Middle frontal gyrus (tissue), 1 donor: ENCODE results near the gene REG1B.
"Not testable (repeated sequence)": the region's sequence is repeated elsewhere in the genome, so short reads cannot be mapped to it uniquely, and the experiment has no call there.

ENCODE experiments used
- DNase-seq: peaks from one replicate; pipeline ENCODE4 v3.0.0-alpha.2; 2015; ENCODE audit warnings: low spot score; ENCODE audit errors: extremely low spot score

REG1B gene

GRCh38 chr2:79084495-79085135 is 3.2 kb downstream of the REG1B start:
- no peak for DNase-seq

GRCh38 chr2:79083597-79084251 is 4.1 kb downstream of the REG1B start:
- DNase-seq = no peak

GRCh38 chr2:79082987-79083386 is 4.8 kb downstream of the REG1B start:
- no peak for DNase-seq

DNA sequence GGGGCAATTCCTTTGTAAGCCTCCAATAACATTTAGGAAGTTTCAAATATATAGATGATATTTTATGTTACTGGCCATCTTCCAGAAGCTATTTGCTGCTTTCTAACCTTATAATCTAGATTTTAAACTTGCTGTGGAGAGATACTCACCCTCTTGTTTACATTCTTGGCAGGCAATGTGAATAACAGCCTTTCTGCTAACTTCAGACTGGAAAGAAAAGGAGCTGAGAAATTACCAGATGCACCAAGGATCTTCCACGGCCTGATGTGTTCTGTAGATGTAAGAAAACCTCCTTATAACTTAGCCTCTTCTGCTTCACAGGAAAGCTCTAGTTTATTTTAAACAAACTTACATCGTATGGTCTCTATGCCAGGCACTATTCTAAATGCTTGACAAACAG is 16.7 kb downstream of the REG1B start:
- DNase-seq = peak; percentile 50

- peak; percentile 46 for DNase-seq
Measured at GRCh38 chr2:79065201-79065600, 22.6 kb downstream of the REG1B start.

DNA sequence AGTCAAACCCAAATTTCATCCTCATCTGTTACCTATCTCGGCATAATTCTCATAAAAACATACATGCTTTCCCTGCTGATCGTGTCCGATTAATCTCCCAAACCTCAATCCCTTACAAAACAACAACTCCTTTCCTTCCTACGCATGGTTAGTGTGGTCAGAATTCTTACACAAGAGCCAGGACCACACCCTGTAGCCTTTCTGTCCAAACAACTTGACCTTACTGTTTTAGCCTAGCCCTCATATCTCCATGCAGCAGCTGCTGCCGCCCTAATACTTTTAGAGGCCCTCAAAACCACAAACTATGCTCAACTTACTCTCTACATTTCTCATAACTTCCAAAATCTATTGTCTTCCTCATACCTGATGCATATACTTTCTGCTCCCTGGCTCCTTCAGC is 33.0 kb downstream of the REG1B start:
- not testable (repeated sequence) for DNase-seq

DNA sequence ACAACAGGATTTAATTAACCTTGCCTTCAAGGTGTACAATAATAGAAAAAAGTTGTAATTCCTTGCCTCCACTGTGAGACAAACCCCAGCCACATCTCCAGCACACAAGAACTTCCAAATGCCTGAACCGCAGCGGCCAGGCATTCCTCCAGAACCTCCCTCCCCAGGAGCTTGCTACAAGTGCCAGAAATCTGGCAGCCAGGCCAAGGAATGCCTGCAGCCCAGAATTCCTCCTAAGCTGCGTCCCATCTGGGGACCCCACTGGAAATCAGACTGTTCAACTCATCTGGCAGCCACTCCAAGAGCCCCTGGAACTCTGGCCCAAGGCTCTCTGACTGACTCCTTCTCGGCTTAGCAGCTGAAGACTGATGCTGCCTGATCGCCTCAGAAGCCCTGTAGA is 34.3 kb downstream of the REG1B start:
- not testable (repeated sequence) for DNase-seq

- peak; percentile 62 for DNase-seq
Measured at GRCh38 chr2:79041032-79041448, 46.8 kb downstream of the REG1B start.

GRCh38 chr2:79039944-79040343 is 47.8 kb downstream of the REG1B start:
- DNase-seq = no peak
